ENCODE results near the gene CREB3L2. TPM values are rescaled to one million over a fixed set of nuclear protein-coding genes. Genes with fewer than 3 reads are reported as not detected.
"Not testable (repeated sequence)": the region's sequence is repeated elsewhere in the genome, so short reads cannot be mapped to it uniquely, and the experiment has no call there.

The CREB3L2 gene, protein sequence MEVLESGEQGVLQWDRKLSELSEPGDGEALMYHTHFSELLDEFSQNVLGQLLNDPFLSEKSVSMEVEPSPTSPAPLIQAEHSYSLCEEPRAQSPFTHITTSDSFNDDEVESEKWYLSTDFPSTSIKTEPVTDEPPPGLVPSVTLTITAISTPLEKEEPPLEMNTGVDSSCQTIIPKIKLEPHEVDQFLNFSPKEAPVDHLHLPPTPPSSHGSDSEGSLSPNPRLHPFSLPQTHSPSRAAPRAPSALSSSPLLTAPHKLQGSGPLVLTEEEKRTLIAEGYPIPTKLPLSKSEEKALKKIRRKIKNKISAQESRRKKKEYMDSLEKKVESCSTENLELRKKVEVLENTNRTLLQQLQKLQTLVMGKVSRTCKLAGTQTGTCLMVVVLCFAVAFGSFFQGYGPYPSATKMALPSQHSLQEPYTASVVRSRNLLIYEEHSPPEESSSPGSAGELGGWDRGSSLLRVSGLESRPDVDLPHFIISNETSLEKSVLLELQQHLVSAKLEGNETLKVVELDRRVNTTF
- total RNA-seq, result 100 to 1,000 TPM; 106 to 129 TPM
- long read RNA-seq, donor 1, partial matches to known transcripts, result 24 of 30 reads
- long read RNA-seq, donor 1, other reads (novel, unspliced or antisense), result 6 of 30 reads
- long read RNA-seq, donor 2, partial matches to known transcripts, result 1 of 32 reads
- long read RNA-seq, donor 2, other reads (novel, unspliced or antisense), result 25 of 32 reads

DNA sequence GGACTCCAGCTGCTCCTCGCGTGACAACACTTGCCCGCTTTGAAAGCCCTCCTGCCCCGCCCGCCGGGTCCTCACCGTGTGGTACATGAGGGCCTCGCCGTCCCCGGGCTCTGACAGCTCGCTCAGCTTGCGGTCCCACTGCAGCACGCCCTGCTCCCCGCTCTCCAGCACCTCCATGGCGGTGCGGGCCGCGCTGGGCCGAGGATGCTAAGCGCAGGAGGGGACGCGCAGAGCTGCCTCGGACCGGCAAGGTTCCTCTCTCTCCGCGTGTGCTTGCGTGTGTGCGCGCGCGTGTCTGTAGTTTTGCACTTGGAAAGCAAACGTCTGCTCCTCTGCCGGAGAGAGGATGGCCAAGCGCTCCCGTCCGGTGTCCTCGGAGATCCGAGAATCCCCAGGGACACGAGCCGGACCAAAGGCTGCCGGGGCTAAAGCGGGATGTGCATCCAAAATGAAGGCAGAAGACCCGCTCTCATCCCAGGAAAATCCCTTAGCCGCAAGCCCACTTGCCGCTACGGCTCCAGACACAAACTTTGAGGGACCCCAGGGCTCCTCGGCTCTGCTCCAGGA lies at the start of gene CREB3L2:
TSS of gene CREB3L2 (minus strand) at position 558 of the 567 bp plus-strand sequence. CDS start at position 177, 381 bp downstream.
- intact Hi-C loops (cut with DNase I), result loop anchor here in 1 of 2 donors (5.0 kb wide), 1 partner anchor 876 kb away; no protein-coding TSS in a partner anchor
- DNase-seq (ENCODE audit: low spot score), result no peak

DNA sequence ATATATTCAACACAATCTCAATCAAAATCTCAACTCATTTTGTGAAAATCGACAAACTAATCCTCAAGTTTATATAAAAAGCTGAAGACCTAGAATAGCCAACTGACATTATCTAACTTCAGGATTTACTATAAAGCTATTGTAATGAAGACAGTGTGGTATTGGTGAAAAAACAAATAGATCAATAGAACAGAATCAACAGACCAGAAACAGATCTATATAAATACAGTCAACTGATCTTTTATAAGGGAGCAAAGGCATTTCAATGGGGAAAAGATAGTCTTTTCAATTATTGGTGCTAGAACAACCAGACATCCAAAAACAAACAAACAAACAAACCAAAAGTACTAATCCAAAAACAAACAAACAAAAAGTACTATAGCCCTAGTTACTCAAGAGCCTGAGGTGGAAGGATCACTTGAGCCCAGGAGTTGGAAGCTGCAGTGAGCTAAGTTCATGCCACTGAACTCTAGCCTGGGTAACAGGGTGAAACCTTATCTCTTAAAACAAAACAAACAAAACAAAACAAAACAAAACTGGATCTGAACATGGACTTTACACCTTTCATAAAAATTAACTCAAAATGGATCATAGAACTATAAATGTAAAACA lies 47.7 kb upstream of the CREB3L2 start:
- intact Hi-C loops (cut with DNase I), result no loop called here

DNA sequence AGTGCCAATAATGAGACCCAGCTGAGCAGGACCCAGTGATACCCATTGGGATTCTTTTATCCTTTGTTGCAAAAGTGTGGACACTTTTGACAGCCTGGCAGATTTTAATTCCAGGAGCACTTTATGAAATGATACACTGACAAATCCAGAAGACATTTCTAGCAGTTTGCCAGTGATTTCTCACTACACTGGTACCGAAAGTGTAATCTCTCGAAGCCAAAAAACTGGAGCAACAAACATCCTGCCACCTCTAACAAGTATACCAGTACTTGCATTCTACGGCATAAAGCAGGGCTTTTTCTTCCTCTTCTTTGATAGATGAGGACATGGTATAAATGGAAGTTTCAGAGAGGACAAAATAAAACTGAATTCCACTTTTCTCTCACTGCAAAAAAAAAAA lies 46.0 kb upstream of the CREB3L2 start:
- DNase-seq (ENCODE audit: low spot score), result no peak
- intact Hi-C loops (cut with DNase I), result no loop called here

More for the DNA sequence above, 47.7 kb upstream of the CREB3L2 start:
- no peak for DNase-seq (ENCODE audit: low spot score)

DNA sequence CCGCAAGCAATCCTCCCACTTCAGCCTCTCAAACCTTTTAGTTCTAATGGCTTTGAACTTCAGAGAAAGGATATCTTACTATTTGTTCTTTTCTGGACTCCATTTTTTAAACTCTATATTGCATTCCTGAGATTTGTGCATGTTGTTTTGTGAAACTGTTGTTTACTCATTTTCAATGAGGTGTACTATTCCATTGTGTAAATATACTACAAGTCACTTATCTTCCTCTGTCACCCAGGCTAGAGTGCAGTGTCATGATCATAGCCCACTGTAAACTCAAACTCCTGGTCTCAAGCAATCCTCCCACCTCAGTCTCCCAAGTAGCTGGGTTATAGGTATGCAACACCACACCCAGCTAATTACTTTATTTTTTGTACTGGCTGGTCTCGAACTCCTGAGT lies 43.0 kb upstream of the CREB3L2 start:
- DNase-seq (ENCODE audit: low spot score), result no peak
- intact Hi-C loops (cut with DNase I), result no loop called here

DNA sequence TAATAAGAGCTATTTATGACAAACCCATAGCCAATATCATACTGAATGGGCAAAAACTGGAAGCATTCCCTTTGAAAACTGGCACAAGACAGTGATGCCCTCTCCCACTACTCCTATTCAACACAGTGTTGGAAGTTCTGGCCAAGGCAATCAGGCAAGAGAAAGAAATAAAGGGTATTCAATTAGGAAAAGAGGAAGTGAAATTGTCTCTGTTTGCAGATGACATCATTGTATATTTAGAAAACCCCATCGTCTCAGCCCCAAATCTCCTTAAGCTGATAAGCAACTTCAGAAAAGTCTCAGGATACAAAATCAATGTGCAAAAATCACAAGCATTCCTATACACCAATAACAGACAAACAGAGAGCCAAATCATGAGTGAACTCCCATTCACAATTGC lies 38.2 kb upstream of the CREB3L2 start:
- intact Hi-C loops (cut with DNase I); DNase-seq (ENCODE audit: low spot score): not testable (repeated sequence)

DNA sequence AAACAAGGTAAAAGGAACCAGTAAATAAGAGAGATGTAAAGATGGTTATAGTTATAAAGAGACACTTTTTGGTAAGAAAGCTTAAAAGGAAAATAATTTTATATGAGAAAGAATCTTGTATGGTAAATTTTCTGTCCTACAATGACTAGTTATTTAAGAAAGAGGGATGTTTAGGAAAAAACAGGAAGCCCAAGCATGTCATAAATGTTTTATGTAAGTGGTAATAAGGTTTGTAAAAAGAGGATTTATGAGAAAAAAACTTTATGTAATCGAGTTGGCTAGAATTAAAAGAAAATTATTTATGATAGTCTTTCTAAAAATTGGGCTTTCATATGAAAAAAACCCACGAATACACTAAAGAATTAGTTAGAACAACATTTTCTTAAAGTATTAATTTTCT lies 34.2 kb upstream of the CREB3L2 start:
- no peak for DNase-seq (ENCODE audit: low spot score)
- intact Hi-C loops (cut with DNase I), result no loop called here

DNA sequence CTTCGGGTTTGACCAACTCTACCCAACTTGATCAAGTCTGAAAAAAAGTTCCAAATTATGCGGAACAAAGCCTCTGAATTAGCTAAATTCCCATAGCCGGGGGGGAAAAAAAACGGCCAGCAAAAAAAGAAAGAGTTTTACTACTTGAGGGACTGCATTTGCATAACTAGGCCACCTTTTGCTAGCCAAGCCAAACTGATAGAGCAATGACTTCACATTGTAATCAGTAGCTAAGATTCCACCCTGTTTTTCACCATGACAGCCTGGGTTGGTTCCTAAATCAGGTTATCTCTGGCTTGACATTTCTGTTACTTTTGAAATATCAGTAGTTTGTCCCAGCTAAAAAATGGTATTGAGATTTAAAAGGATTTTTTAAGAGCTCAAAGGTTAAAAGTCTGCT lies 31.4 kb upstream of the CREB3L2 start:
- intact Hi-C loops (cut with DNase I), result no loop called here
- DNase-seq (ENCODE audit: low spot score), result no peak

DNA sequence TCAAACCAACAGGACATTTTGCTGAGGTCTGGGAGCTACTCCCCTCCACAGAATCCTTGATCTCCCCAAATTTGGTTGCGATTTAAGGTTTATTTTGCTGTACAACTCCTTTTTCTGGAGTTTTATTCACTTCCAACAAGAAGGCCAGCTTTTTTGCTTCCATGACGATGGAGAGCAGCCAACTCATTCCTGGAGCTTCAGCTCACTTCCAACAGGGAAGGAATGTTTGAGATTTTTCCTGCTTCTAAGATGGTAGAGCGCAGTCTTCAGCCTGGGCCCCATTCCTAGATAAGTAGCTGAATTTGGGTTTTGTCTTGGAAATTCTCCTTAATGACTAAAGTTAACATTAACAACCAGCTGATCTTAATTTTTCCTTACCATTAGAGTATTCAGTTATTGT lies 30.9 kb upstream of the CREB3L2 start:
- intact Hi-C loops (cut with DNase I), result no loop called here
- no peak for DNase-seq (ENCODE audit: low spot score)

DNA sequence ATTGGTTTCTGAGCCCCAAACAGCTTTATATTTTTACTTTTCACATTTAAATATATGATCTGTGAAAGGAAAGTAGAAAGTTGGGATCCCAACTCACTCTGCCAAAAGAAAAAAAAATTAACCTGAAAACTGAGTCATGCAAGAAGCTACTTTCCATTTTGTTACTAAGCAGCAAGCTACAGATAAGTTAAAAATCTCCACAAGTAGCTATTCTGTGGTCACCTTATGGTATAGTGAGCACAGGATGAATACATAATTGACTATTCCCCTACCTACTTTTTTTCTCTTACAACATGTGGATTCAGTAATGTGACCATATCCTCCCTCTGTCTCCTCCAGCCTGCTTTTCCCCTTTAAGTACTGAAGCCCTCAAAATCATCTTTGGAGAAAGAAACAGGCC lies 30.3 kb upstream of the CREB3L2 start:
- DNase-seq (ENCODE audit: low spot score), result no peak
- intact Hi-C loops (cut with DNase I), result no loop called here

DNA sequence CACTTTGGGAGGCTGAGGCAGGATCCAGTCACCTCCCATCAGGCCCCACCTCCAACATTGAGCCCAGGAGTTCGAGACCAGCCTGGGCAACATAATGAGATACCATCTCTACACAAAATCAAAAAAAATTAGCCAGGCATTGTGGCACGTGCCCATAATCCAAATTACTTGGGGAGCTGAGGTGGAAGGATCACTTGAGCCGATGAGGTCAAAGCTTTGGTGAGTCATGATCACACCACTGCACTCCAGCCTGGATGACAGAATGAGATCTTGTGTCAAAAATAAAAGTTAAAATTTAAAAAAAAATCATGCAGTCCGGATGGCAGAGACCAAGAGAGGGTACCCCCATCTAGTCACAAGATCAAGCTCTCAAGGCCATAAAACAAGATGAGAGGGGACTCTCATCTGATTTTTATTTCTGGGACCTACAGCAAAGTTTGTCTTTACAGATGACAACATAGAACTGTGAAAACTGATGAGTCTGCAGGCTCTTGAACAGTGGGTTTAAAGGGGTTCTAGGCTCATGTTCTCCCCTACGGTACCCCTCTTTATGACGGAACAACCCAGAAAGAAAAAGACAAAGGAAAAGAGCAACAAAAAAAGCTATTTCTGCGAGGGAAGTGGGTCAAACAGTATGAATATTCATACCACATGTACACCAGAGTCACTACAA lies 28.9 kb upstream of the CREB3L2 start:
- intact Hi-C loops (cut with DNase I), result no loop called here
- no peak for DNase-seq (ENCODE audit: low spot score)

DNA sequence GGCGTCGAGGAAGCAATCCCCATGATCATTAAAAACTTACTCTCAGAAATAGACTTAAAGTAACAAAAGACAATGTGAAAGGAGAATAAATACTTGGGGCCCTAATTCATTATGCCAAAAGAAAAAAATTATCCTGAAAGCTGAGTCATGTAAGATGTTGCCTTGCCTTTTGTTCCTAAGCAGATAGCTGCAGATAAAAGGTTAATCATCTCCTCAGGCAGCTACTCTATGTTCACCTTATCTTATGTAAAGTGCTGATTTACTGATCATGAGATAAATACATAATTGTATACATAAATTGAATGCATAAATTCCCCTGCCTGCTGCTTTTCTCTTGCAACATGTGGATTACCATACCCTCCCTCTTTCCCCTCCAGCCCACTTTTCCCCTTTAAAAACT lies 28.1 kb upstream of the CREB3L2 start:
- no peak for DNase-seq (ENCODE audit: low spot score)
- intact Hi-C loops (cut with DNase I), result no loop called here

DNA sequence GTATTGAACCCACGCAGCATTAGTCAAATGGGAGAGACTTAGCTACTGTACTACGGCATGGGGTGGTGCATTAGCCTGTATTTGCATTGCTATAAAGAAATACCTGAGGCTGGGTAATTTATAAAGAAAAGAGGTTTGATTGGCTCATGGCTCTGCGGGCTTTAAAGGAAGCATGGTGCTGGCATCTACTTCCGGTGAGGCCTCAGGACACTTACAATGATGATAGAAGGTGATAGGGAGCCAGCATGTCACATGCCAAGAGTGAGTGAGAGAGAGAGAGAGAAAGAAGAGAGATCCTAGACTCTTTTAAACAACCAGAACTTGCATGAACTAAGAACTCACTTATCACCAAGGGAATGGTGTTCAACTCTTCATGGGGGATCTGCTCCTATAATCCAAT lies 27.2 kb upstream of the CREB3L2 start:
- intact Hi-C loops (cut with DNase I), result no loop called here
- no peak for DNase-seq (ENCODE audit: low spot score)

DNA sequence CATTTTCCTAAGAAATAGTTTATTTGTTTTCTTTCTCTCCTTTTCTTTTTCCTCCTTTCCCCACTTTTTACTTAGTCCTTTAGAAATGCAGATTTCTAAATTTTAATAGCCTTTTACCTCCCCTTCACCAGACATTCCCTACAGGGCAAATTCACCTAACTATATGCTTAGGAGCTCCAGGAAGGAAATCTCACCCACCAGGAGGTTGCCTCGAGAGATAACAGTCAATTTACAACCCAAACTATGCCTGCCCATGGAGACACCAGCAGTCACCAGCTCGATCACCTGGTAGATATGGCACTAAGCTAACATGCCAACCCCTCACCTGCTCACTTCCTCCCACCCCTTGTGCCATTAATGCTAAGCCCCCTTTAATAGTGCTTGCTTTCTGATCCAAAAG lies 25.2 kb upstream of the CREB3L2 start:
- intact Hi-C loops (cut with DNase I), result no loop called here
- no peak for DNase-seq (ENCODE audit: low spot score)

DNA sequence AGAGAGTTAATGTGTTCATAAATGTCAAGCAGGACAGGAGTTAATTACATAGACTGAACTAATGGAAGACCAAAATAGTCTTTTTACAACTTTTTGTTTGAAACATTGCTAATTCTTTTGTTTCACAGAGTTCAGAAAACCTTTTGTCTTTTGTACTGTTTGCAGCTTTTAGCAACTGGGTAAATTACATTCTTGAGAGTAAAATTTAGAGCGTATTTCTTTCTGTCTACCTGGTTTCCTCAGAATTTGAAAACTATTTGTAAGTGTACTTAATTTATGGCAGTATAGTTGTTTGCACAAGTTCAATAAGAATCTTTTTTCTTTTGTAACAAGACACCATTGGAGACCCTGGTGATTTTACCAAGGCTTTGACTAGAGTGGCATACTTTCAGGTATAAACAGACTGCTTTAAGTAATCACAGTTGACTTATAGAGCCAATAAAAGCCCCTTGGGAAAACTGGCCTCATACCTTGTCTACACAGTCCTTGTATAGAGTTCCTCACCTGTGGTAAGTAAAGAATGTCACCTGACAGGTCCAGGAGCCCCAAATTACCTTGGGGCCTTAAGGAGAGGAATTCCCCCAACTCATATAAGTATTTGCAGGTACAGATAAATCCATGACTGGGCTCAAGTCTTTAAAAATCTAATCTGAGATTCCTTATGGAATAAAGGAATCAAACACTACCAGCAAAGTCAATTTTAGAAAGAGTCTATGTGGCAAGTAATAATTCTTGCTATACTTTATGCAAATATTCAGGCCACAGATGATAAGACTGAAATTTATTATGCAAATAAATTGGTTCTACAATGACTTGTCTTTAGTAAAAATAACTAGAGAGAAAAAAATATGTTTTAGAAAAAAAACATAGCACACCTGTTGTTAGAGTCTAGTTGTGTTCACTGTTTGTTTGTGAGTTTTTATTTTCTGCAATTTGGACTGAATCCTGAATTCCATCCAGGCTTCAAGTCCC lies 23.6 kb upstream of the CREB3L2 start:
- intact Hi-C loops (cut with DNase I), result no loop called here
- DNase-seq (ENCODE audit: low spot score), result no peak

DNA sequence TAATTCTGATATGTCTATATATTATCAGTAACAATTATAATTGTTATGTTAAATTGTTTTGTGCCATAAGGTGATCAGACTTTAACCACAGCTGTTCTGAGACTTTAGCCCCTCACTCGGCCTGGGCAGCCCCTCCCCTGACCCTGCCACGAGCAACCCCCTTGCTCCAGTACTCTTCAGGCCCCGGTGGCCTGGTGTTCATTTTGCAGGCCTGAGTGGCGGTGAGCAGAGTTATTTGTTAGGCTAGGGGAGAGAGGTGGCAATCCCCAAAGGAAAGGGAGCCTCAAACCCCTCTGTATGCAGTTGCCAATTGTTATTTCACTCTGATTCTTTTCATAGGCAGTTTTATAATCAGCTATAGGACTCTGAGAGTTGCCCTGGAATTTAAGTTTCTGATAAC lies 22.9 kb upstream of the CREB3L2 start:
- DNase-seq (ENCODE audit: low spot score), result no peak
- intact Hi-C loops (cut with DNase I), result no loop called here

DNA sequence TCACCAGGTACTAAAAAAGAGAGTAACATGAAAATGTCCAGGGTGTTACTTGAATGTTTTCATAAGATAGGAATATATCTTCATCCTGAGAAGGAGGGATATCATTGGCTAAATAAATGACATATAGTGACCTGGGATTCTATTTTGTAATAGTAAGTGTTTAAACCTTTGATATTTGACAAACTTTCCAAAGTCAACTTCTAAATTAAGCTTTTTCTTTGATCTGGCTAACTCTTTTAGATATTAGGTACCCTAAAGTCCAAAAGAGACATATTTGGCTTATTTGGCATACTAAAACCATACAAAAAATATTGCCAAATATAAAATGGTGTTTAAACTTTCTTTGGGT lies 22.4 kb upstream of the CREB3L2 start:
- no peak for DNase-seq (ENCODE audit: low spot score)
- intact Hi-C loops (cut with DNase I), result no loop called here

DNA sequence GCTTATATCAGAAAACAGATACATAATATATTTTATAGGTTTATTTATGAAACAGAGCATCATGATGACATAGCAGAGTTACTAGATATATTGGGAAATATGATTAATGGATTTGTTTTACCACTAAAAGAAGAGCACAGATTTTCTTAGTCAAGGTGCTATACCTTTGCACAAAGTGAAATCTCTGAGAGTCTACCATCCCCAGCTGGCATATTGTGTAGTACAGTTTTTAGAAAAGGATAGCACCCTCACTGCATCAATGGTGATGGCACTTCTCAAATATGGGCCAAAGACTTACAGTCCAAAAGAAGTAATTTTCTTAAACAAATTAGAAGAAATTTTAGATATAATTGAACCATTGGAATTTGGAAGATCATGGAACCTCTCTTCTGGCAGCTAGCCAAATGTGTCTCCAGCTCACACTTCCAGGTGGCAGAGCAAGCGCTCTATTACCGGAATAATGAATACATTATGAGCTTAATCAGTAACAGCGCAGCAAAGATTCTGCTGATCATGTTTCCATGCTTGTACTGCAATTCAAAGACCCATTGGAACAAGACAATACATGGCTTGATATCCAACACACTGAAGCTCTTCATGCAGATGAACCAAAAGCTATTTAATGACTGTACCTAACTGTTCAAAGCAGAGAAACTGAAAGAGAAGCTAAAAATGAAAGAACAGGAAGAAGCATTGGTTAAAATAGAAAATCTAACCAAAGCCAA lies 21.9 kb upstream of the CREB3L2 start:
- intact Hi-C loops (cut with DNase I), result no loop called here
- DNase-seq (ENCODE audit: low spot score), result no peak

DNA sequence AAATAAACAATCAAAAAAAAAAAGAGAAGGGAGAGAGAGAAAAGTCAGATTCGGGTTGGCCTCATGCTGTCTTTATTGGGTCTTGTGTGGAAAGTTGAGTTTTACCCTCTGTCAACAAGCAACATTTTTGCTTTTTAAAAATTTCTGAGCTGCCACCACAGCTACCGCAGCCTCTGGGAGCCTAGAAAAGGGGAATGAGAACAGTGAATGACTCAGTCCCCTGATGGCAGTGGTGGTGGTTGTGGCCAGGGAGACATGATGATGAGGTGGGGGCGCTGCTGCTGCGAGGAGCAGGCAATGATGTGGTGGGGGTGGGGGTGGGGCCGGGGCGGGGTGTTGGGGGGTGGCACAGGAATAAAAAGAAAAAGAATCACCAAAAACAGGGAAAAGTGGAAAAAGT lies 20.0 kb upstream of the CREB3L2 start:
- no peak for DNase-seq (ENCODE audit: low spot score)
- intact Hi-C loops (cut with DNase I), result no loop called here

Measured in posterior vena cava (tissue), 2 donors.